K562 (cell line): Measurements from ENCODE around the gene IL9.

Experiments
- EP300 ChIP-seq: IDR thresholded peaks from 2 replicates; pipeline ENCODE4 v1.6.1; 2012; ENCODE audit warnings: low read length, improper control_type of control experiment
- EZH2 ChIP-seq: IDR thresholded peaks from 2 replicates; pipeline ENCODE4 v1.6.1; 2012; ENCODE audit warnings: low read depth, mild to moderate bottlenecking, inconsistent platforms, low read length, borderline replicate concordance
- HEY1 ChIP-seq: fragments of 250-450 bp; sonication (Bioruptor Pico); IDR thresholded peaks from 2 replicates; pipeline ENCODE4 v1.5.0; 2020; ENCODE audit warnings: mild to moderate bottlenecking, moderate library complexity, borderline replicate concordance
- NCOA2 ChIP-seq, 2 experiments: fragments of 450-650 bp; IDR thresholded peaks; 2 replicates each; pipeline ENCODE4 v1.6.1; 2018; ENCODE audit warnings: mild to moderate bottlenecking in 2 of 2, moderate library complexity in 1 of 2; ENCODE audit not compliant: partially characterized antibody in 2 of 2
- NFIC ChIP-seq: fragments of 450-650 bp; IDR thresholded peaks from 2 replicates; pipeline ENCODE4 v1.6.1; 2017; ENCODE audit warnings: mild to moderate bottlenecking, inconsistent platforms
- PHF8 ChIP-seq: fragments of 200-600 bp; sonication (generic); IDR thresholded peaks from 2 replicates; pipeline ENCODE4 v1.6.1; 2012; ENCODE audit warnings: mixed run types, mild to moderate bottlenecking, inconsistent platforms, low read length, moderate library complexity, borderline replicate concordance
- POLR2A ChIP-seq: fragments of 450-650 bp; conservative IDR thresholded peaks from 2 replicates; pipeline ENCODE4 v1.6.1; 2016
- POU5F1 ChIP-seq: fragments of 150-350 bp; IDR thresholded peaks from 2 replicates; pipeline ENCODE4 v1.6.1; 2014; ENCODE audit warnings: borderline replicate concordance, low read length, low read depth, mild to moderate bottlenecking; ENCODE audit not compliant: partially characterized antibody
- TOE1 ChIP-seq, 2 experiments: fragments of 450-650 bp in 1 of 2; sonication (generic) in 1 of 2; formaldehyde crosslinking in 1 of 2; IDR thresholded peaks; 2 replicates each; pipeline versions ENCODE4 v1.7.1 to v1.8.0; 2016 to 2022; ENCODE audit warnings: borderline replicate concordance in 2 of 2, mild to moderate bottlenecking in 2 of 2, antibody characterized with exemption in 1 of 2, inconsistent platforms in 1 of 2, low read depth in 1 of 2, missing genetic modification reagents in 1 of 2, moderate library complexity in 1 of 2
- TF ChIP-seq, protein P1 (sequence below), 2 experiments: IDR thresholded peaks; 2 replicates each; pipeline ENCODE4 v1.6.1; 2011; ENCODE audit warnings: borderline replicate concordance in 1 of 2, control low read depth in 1 of 2, low read depth in 1 of 2, low read length in 1 of 2, mild to moderate bottlenecking in 1 of 2, mixed read lengths in 1 of 2, moderate library complexity in 1 of 2; ENCODE audit not compliant: insufficient read depth in 1 of 2, insufficient read length in 1 of 2, poor library complexity in 1 of 2, severe bottlenecking in 1 of 2; ENCODE audit errors: extremely low read depth in 1 of 2

DNA sequence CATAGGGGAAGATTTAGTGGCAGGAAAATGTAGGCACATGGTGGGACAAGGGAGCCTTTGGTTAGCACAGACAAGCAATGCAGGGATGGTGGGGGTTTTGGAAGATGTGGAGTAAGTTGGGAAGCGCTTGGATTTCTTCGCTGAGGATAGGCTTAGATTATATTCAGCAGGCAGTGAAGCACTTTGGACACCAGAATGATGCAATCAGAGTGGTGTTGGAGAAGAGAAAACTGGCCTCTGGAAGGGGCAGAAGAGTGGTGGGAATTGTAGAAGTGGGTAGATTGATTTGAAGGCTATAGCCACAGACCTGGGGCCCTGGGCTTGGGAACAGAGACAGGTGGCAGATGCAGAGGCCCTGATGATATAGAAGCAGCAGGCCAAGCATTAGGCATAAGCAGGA, 32.9 kb downstream of the IL9 start:
- TF ChIP-seq PHF8 (no peak), POLR2A (no peak), NFIC (no peak), POU5F1 (no peak), NCOA2 (IDR thresholded peaks at IDR 0.05; ENCODE audit: partially characterized antibody in 2 of 2) (no peak), TOE1 (IDR thresholded peaks at IDR 0.05; ENCODE audit: borderline replicate concordance) (no peak), TOE1 (CRISPR knock-in tag; IDR thresholded peaks at IDR 0.05; ENCODE audit: borderline replicate concordance, low read depth) (no peak), EZH2 (no peak), HEY1 (CRISPR knock-in tag) (no peak), EP300 (no peak)
- TF ChIP-seq, protein P1, sequence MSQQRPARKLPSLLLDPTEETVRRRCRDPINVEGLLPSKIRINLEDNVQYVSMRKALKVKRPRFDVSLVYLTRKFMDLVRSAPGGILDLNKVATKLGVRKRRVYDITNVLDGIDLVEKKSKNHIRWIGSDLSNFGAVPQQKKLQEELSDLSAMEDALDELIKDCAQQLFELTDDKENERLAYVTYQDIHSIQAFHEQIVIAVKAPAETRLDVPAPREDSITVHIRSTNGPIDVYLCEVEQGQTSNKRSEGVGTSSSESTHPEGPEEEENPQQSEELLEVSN (IDR thresholded peaks at IDR 0.05; ENCODE audit: borderline replicate concordance in 1 of 2, extremely low read depth in 1 of 2, insufficient read depth in 1 of 2, insufficient read length in 1 of 2, low read depth in 1 of 2, low read length in 1 of 2, poor library complexity in 1 of 2, severe bottlenecking in 1 of 2), result no peak
